ENCODE results near the gene KCNJ10.

Gene KCNJ10

DNA sequence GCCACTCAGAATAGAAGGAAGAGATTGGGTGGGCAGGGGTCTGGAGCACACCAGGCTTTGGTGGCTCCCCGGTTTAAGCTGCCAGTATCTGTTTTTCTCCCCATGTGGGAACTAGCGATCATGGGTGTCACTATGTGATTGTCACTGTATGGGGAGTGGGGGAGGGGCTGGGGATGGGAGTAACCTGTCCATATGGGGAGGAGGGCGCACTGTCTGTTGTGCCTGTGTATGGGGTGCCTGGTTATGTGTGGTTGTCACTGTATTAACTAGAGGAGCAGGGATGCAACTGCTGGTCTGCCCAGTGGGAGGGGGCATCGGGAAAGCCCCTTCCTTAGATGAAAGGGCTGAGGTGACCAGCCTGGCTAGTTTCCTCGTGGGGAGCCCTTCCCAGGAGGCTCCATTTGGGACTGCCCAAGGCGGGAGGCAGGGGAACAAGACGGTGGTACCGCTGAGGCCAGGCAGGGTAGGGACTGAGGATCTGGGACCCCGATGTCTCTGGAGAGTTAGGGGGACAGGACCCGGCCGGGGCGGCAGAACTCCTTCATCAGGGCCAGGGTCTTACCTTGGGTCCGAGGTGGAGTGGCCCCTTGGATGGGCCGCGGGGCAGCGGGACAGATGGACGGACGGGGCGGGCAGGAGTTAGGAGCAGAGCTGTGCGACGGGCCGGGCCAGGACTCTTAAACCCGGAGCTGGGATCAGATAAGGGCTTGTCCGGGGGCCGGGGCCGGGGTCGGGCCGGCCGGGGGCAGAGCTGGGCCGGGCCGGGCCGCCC is at the start of gene KCNJ10:
Gene KCNJ10 (minus strand): TSS at position 701 of the 772 bp plus-strand sequence. CDS start 27,628 bp downstream, outside the sequence.
- peak within 1 kb of the TSS; percentile 48 for H3K4me3 ChIP-seq (ENCODE audit: low read depth, low read length)
- in situ Hi-C loops (cut with HindIII; ENCODE audit: low sequenced_read_pairs), result no loop called here
- no peak for DNase-seq (ENCODE audit: low read depth, low spot score)
- TF ChIP-seq, protein P1, sequence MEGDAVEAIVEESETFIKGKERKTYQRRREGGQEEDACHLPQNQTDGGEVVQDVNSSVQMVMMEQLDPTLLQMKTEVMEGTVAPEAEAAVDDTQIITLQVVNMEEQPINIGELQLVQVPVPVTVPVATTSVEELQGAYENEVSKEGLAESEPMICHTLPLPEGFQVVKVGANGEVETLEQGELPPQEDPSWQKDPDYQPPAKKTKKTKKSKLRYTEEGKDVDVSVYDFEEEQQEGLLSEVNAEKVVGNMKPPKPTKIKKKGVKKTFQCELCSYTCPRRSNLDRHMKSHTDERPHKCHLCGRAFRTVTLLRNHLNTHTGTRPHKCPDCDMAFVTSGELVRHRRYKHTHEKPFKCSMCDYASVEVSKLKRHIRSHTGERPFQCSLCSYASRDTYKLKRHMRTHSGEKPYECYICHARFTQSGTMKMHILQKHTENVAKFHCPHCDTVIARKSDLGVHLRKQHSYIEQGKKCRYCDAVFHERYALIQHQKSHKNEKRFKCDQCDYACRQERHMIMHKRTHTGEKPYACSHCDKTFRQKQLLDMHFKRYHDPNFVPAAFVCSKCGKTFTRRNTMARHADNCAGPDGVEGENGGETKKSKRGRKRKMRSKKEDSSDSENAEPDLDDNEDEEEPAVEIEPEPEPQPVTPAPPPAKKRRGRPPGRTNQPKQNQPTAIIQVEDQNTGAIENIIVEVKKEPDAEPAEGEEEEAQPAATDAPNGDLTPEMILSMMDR (IDR thresholded peaks at IDR 0.05; ENCODE audit: low read depth, low read length), result no peak

DNA sequence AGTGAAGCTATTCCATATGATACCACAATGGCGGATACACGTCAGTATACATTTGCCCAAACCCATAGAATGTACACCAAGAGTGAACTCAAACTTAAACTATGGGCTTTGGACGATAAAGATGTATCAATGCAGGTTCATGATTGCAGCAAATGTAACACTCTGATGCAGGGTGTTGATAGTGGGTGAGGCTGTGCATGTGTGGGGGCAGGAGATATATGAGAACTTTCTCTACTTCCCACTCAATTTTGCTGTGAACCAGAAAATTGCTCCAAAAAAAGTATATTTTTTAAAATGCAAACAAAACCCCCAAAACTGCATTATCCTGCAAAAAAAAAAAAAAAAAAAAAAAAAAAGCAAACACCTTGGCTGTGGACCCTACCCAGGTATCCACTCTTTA is 49.0 kb upstream of the KCNJ10 start:
- H3K4me3 ChIP-seq (ENCODE audit: low read depth, low read length), result no peak overlapping the region
- TF ChIP-seq, protein P1 (IDR thresholded peaks at IDR 0.05; ENCODE audit: low read depth, low read length), result no peak
- in situ Hi-C loops (cut with HindIII; ENCODE audit: low sequenced_read_pairs), result no loop called here
- DNase-seq (ENCODE audit: low read depth, low spot score), result no peak

DNA sequence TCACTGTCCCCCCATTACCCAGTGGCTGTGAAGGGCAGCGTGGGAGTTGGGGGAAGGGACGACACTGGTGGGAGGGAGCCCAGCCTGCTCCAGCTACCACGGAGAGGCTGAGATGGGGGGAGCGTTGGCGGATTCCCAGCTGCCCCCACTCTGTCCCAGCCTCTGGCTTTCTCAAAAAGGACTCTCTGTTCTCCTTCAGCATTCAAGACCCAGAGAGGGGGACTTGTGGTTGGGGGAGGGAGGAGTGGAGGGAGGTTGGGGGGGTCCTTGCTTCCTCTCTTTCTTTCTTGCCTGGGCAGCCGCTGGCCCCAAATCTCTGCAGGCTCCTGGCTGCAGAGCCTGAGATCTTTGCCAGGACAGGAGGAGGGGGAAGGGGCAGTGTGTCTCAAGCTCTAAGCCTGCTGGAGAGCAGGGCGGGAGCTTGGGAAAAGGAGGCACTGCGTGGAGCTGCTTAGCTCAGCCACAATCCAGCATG is 47.8 kb upstream of the KCNJ10 start:
- TF ChIP-seq, protein P1 (IDR thresholded peaks at IDR 0.05; ENCODE audit: low read depth, low read length), result no peak
- DNase-seq (ENCODE audit: low read depth, low spot score), result peak; percentile 60
- peak overlapping the region; percentile 35 for H3K4me3 ChIP-seq (ENCODE audit: low read depth, low read length)
- in situ Hi-C loops (cut with HindIII; ENCODE audit: low sequenced_read_pairs), result no loop called here

DNA sequence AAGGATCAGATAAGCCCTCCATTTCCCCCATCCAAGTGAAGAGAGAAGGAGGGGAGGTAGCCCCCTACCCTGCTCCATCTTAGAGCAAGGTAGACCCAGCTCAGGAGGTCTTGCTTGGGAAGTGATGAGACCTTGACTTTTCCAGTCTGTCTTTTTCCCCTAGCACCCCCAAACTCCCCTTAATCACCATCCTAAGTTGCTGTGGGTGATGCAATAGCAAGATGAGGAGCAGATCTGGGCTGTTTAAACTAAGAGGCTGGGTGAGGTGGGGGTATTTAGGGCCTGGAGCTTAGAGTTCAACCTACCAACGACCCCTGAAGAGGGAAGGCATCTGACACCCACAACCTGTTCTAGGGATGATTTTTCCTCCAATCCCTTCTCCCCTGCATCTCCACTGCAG is 47.3 kb upstream of the KCNJ10 start:
- DNase-seq (ENCODE audit: low read depth, low spot score), result no peak
- peak overlapping the region; percentile 35 for H3K4me3 ChIP-seq (ENCODE audit: low read depth, low read length)
- in situ Hi-C loops (cut with HindIII; ENCODE audit: low sequenced_read_pairs), result no loop called here
- TF ChIP-seq, protein P1 (IDR thresholded peaks at IDR 0.05; ENCODE audit: low read depth, low read length), result no peak

DNA sequence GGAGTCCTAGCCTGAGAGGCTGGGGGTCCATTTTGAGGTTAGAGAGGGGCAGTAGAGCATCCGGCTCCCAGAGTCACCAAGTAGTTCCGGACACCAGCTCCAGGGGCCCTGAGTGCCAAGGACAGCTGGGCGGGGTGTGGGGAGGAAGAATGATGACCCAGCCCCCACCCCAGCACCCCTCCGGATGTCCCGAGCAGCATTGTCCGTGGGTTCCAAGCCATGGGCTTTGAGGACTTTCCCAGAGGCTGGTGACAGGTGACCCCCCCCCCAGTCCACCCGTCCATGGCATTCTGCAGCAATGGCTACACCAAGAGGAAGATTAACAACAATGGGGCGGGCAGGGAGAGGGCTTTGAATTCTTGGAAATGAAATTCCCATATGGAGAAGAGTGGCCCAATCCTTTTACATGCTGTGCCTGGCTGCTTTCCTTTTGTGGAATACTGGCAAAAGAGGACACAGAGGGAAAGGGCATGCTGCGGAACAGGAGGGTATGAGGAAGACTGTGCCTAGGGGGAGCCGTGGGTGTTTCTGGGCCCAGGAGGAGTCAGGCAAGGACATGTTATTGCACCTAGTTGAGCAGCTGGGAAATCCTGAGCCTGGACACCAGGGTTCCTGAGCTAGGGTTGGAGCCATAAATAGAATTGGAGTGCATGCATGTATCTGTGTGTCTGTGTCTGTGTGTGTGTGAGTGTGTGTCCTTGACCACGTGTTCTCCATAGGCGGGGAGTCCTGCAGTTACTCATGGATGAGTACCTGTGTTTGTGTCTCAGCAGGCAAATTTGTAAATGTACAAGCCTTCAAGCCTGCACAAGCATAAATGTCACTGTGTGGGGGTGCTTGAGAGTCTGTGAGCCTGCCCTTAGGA is 46.6 kb upstream of the KCNJ10 start:
- peak overlapping the region; percentile 35 for H3K4me3 ChIP-seq (ENCODE audit: low read depth, low read length)
- peak; percentile 50 for DNase-seq (ENCODE audit: low read depth, low spot score)
- TF ChIP-seq, protein P1 (IDR thresholded peaks at IDR 0.05; ENCODE audit: low read depth, low read length), result no peak
- in situ Hi-C loops (cut with HindIII; ENCODE audit: low sequenced_read_pairs), result no loop called here

DNA sequence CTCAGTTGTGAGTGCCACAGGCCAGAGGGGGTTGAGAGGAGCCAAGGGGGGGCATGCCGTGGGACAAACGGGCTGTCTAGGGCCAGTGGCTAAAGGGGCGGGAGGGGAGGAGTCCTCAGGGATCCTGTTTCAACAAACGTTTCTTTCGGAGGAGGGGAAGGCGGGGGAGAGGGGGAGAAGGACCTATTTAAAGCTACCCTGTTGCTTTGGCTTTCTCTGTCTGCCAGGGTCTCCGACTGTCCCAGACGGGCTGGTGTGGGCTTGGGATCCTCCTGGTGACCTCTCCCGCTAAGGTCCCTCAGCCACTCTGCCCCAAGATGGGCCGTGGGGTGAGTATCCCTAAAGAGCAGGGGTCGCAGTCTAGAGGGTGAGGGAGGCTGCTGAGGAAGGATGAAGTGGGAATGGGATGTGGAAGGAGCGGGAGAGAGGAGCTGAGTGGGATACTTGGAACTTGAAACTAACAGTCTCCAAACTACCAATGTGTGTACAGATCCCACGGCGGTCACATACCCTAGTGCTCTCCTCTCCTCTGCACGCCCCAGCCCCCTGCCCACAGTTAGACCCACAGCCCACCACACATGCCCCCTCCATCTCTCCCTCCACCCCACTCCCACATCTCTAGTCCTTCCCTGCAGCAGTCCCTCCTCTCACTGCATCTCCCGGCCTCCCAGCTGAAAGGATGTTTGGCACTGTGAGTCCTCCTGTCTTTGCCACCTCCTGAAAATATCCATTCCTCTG is 45.8 kb upstream of the KCNJ10 start, which contains the start of gene ATP1A2:
Gene ATP1A2 (plus strand): TSS at position 215 of the 738 bp plus-strand sequence. CDS start 103 bp downstream, at position 318.
- H3K4me3 ChIP-seq (ENCODE audit: low read depth, low read length), result peak within 1 kb of the TSS; percentile 35
- TF ChIP-seq, protein P1 (IDR thresholded peaks at IDR 0.05; ENCODE audit: low read depth, low read length), result no peak
- in situ Hi-C loops (cut with HindIII; ENCODE audit: low sequenced_read_pairs), result no loop called here
- no peak for DNase-seq (ENCODE audit: low read depth, low spot score)

All from astrocyte of the spinal cord (primary cell).